Measurements from ENCODE around the gene AP1AR. TPM values are rescaled to one million over a fixed set of nuclear protein-coding genes. Genes with fewer than 3 reads are reported as not detected.

Gene AP1AR
- polyA plus RNA-seq, 1 donor from 2014 or later: 143 TPM

DNA sequence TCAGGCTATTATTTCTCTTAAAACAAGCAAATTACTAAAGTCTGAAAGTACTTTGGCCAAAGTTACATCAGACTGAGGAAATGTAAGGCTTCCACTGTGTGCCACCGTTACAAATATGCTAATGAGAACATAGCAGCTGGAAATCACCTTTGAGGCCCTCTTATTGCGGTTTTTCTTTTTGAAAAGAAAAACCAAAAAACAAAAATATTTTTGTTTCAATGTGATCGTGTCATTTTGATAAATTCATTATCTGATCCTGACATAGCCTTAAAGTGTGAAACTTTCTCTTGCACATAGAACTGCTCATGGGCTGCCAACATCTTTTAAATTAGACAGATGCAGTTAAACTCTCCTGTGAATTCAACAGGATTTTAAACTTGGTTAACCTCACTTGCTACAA lies 56.9 kb downstream of the AP1AR start:
- Histone ChIP-seq H3K27ac (ENCODE audit: low read length) (no peak overlapping the region), H4K20me1 (ENCODE audit: insufficient read depth) (no peaks in the 10 kb centered on the region), H3K9me3 (ENCODE audit: low read length) (no peaks in the 10 kb centered on the region), H3K4me3 (ENCODE audit: low read length) (no peak overlapping the region), H3K36me3 (ENCODE audit: insufficient read depth, low read length) (no peaks in the 10 kb centered on the region), H3F3A (ENCODE audit: insufficient read depth, low read length, poor library complexity, severe bottlenecking) (no peaks in the 10 kb centered on the region), H3K79me2 (replicated peaks; ENCODE audit: insufficient read depth, low read length) (no peaks in the 10 kb centered on the region), H3K27me3 (ENCODE audit: insufficient read depth, low read depth, low read length) (peaks cover 3% of the 10 kb centered on the region), H2AFZ (ENCODE audit: low read depth, low read length) (no peak overlapping the region), H3K9ac (ENCODE audit: low read length) (no peak overlapping the region), H3K9me2 (ENCODE audit: insufficient read depth, low read length) (no peaks in the 10 kb centered on the region), H3K4me2 (ENCODE audit: low read length) (no peak overlapping the region)
- TF ChIP-seq, protein P1, sequence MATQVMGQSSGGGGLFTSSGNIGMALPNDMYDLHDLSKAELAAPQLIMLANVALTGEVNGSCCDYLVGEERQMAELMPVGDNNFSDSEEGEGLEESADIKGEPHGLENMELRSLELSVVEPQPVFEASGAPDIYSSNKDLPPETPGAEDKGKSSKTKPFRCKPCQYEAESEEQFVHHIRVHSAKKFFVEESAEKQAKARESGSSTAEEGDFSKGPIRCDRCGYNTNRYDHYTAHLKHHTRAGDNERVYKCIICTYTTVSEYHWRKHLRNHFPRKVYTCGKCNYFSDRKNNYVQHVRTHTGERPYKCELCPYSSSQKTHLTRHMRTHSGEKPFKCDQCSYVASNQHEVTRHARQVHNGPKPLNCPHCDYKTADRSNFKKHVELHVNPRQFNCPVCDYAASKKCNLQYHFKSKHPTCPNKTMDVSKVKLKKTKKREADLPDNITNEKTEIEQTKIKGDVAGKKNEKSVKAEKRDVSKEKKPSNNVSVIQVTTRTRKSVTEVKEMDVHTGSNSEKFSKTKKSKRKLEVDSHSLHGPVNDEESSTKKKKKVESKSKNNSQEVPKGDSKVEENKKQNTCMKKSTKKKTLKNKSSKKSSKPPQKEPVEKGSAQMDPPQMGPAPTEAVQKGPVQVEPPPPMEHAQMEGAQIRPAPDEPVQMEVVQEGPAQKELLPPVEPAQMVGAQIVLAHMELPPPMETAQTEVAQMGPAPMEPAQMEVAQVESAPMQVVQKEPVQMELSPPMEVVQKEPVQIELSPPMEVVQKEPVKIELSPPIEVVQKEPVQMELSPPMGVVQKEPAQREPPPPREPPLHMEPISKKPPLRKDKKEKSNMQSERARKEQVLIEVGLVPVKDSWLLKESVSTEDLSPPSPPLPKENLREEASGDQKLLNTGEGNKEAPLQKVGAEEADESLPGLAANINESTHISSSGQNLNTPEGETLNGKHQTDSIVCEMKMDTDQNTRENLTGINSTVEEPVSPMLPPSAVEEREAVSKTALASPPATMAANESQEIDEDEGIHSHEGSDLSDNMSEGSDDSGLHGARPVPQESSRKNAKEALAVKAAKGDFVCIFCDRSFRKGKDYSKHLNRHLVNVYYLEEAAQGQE (IDR thresholded peaks at IDR 0.05; ENCODE audit: borderline replicate concordance): no peak
- TF ChIP-seq RAD21 (conservative IDR thresholded peaks at IDR 0.05): no peak
- no peak for TF ChIP-seq MXI1 (conservative IDR thresholded peaks at IDR 0.05; ENCODE audit: poor library complexity, severe bottlenecking)
- TF ChIP-seq TAF1 (IDR thresholded peaks at IDR 0.05; ENCODE audit: low read depth): no peak
- TF ChIP-seq POLR2AphosphoS5 (IDR thresholded peaks at IDR 0.05): no peak
- TF ChIP-seq, protein P2, sequence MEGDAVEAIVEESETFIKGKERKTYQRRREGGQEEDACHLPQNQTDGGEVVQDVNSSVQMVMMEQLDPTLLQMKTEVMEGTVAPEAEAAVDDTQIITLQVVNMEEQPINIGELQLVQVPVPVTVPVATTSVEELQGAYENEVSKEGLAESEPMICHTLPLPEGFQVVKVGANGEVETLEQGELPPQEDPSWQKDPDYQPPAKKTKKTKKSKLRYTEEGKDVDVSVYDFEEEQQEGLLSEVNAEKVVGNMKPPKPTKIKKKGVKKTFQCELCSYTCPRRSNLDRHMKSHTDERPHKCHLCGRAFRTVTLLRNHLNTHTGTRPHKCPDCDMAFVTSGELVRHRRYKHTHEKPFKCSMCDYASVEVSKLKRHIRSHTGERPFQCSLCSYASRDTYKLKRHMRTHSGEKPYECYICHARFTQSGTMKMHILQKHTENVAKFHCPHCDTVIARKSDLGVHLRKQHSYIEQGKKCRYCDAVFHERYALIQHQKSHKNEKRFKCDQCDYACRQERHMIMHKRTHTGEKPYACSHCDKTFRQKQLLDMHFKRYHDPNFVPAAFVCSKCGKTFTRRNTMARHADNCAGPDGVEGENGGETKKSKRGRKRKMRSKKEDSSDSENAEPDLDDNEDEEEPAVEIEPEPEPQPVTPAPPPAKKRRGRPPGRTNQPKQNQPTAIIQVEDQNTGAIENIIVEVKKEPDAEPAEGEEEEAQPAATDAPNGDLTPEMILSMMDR (IDR thresholded peaks at IDR 0.05; ENCODE audit: poor library complexity, severe bottlenecking): no peak
- TF ChIP-seq EP300 (conservative IDR thresholded peaks at IDR 0.05; ENCODE audit: poor library complexity, severe bottlenecking): no peak
- no peak for TF ChIP-seq EZH2 (IDR thresholded peaks at IDR 0.05; ENCODE audit: borderline replicate concordance, insufficient read depth, low read length, poor library complexity, severe bottlenecking)
- TF ChIP-seq SMC3 (conservative IDR thresholded peaks at IDR 0.05; ENCODE audit: poor library complexity): no peak

- no peaks in the 10 kb centered on the region for H4K20me1 ChIP-seq (ENCODE audit: insufficient read depth)
- H3K79me2 ChIP-seq (replicated peaks; ENCODE audit: insufficient read depth, low read length): no peaks in the 10 kb centered on the region
- no peak overlapping the region for H3K4me2 ChIP-seq (ENCODE audit: low read length)
- no peak overlapping the region for H2AFZ ChIP-seq (ENCODE audit: low read depth, low read length)
- no peaks in the 10 kb centered on the region for H3F3A ChIP-seq (ENCODE audit: insufficient read depth, low read length, poor library complexity, severe bottlenecking)
- peaks cover 3% of the 10 kb centered on the region for H3K27me3 ChIP-seq (ENCODE audit: insufficient read depth, low read depth, low read length)
- no peaks in the 10 kb centered on the region for H3K36me3 ChIP-seq (ENCODE audit: insufficient read depth, low read length)
- no peak overlapping the region for H3K4me3 ChIP-seq (ENCODE audit: low read length)
- H3K27ac ChIP-seq (ENCODE audit: low read length): no peak overlapping the region
- no peak overlapping the region for H3K9ac ChIP-seq (ENCODE audit: low read length)
- H3K9me2 ChIP-seq (ENCODE audit: insufficient read depth, low read length): no peaks in the 10 kb centered on the region
- no peaks in the 10 kb centered on the region for H3K9me3 ChIP-seq (ENCODE audit: low read length)
- TF ChIP-seq, protein P1 (IDR thresholded peaks at IDR 0.05; ENCODE audit: borderline replicate concordance): no peak
- no peak for TF ChIP-seq RAD21 (conservative IDR thresholded peaks at IDR 0.05)
- no peak for TF ChIP-seq SMC3 (conservative IDR thresholded peaks at IDR 0.05; ENCODE audit: poor library complexity)
These were observed 58.0 kb downstream of the AP1AR start for GRCh38 chr4:112289407-112290253.

Data from neural cell (in vitro differentiated cells).